ENCODE data around the gene CHAT.

- TF ChIP-seq EZH2 (IDR thresholded peaks at IDR 0.05; ENCODE audit: insufficient read depth, poor library complexity, severe bottlenecking) (no peak), EZH2phosphoT487 (IDR thresholded peaks at IDR 0.05; ENCODE audit: insufficient read depth, low read depth) (no peak)
Measured at GRCh38 chr10:49654036-49654693, 40.3 kb downstream of the CHAT start.
